ENCODE results near the gene MDK.
"Not testable (repeated sequence)": the region's sequence is repeated elsewhere in the genome, so short reads cannot be mapped to it uniquely, and the experiment has no call there.

MDK gene

DNA sequence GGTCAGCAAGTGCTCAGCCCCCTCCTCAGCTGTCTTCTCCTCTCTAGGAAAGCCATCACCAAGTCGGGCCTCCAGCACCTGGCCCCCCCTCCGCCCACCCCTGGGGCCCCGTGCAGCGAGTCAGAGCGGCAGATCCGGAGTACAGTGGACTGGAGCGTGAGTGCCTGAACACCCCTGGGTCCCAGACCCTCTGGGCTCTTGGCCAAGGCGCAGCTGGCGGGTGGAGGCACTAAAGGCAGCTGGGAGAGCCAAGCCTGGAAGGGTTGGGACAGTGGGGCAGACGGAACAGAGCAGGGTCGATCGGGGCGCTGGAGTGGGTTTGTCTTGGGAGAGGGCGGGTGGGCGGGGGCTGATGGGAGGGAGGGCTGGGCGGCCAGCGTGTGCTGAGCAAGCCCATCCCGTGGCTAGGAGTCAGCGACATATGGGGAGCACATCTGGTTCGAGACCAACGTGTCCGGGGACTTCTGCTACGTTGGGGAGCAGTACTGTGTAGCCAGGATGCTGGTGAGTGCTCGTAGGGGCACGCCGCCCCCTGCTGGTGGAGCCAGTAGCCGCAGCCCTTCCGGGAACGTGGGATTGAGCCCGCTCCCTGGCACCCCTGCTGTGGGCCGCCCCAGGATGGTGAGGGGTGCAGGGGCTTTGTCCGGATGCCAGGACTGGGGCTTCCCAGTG, 14.1 kb upstream of the MDK start:
- no peak for DNase-seq (ENCODE audit: low read depth, low spot score)

DNA sequence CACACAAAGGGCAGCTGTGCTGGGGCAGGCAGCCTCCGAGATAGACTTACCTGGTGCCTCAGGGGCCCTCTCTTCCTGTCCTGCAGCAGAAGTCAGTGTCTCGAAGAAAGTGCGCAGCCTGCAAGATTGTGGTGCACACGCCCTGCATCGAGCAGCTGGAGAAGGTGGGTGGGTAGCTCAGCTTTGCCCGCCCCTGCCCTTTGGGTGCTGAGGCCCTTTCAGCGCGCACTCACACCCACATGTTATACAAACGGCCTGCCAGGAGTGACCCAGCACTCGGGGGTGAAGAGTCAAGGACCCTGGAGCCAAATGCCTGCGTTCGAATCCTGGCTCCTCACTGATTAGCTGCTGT, 13.6 kb upstream of the MDK start:
- no peak for DNase-seq (ENCODE audit: low read depth, low spot score)

DNA sequence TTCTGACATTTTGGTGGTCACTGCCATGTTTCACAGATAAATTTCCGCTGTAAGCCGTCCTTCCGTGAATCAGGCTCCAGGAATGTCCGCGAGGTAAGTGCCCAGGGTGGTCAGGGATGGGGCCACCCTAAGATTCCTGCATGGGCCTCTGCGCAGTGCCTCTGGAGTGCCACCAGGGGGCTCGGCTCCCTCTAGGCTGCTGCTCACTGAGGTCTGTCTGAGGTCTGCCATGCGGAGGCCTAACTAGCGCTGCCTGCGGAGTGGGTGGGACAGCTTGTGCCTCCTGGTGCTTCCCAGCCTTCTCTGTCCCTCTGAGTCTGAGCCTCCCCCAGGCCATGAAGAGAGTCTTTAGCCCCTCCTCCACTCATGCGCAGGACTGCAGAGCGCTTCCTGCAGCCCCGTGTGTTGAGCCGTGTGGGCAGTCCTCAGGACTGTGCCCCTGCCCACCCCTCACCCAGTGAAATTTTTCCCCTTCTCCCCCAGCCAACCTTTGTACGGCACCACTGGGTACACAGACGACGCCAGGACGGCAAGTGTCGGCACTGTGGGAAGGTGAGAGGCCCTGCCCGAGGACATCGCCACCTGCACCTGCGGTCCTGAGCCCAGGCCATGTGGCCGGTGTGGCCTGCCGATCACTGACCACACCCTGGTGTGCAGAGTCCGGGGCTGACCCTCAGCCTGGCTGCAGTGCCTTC, 11.9 kb upstream of the MDK start:
- no peak for DNase-seq (ENCODE audit: low read depth, low spot score)

DNA sequence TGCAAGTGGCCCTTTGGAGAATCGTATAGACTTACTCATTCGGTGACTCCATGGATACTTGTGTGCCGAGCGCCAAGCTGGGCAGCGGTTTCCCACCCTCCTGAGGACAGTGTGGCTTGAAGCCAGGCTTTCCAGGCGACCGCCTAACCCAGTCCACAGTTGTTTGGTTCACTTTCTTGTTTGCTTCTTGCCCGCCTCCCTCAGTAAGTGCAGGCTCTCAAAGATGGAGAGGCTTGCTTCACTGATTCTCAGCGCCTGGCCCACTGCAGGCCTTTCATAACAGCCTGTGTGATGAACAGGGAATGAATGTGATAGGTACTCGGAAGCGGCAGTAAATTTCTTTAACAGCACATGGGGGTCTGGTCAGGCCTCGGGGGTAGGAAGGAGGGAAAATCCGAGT, 11.2 kb upstream of the MDK start:
- no peak for DNase-seq (ENCODE audit: low read depth, low spot score)

DNA sequence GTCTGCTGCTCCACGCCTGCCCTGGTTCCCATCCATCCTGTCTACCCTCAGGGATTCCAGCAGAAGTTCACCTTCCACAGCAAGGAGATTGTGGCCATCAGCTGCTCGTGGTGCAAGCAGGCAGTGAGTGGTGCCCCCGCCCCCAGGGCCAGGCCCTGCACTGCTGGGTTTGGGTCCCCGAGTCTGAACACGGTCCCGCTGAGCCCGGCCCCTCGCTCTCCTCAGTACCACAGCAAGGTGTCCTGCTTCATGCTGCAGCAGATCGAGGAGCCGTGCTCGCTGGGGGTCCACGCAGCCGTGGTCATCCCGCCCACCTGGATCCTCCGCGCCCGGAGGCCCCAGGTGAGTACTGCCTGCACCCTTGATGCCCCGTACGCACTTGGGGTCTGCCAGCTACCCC, 10.2 kb upstream of the MDK start:
- not testable (repeated sequence) for DNase-seq (ENCODE audit: low read depth, low spot score)

DNA sequence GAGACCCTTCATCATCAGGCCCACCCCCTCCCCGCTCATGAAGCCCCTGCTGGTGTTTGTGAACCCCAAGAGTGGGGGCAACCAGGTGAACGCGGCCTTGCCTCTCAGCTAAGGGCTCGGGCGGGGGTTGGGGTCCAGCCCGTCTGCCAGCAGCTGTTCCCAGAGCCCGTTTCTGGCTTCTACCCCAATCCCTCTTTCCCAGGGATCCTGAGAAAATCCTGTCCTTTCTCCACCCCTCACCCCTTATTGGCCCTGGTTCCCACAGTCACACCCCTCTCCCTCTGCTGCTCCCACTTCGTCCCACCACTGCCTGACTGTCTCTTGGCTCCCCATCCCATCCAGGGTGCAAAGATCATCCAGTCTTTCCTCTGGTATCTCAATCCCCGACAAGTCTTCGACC, 9.4 kb upstream of the MDK start:
- no peak for DNase-seq (ENCODE audit: low read depth, low spot score)

DNA sequence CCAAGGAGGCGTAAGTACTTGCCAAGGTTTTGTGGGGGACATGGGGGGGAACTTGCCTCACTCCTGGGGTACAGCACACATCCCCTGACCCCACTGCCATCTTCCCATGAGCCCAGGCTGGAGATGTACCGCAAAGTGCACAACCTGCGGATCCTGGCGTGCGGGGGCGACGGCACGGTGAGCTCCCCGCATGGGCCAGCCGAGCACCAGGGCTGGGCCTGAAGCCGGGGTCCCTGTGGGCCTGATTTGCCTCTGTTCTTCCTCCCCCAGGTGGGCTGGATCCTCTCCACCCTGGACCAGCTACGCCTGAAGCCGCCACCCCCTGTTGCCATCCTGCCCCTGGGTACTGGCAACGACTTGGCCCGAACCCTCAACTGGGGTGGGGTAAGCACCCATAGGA, 9.0 kb upstream of the MDK start:
- DNase-seq (ENCODE audit: low read depth, low spot score): not testable (repeated sequence)

DNA sequence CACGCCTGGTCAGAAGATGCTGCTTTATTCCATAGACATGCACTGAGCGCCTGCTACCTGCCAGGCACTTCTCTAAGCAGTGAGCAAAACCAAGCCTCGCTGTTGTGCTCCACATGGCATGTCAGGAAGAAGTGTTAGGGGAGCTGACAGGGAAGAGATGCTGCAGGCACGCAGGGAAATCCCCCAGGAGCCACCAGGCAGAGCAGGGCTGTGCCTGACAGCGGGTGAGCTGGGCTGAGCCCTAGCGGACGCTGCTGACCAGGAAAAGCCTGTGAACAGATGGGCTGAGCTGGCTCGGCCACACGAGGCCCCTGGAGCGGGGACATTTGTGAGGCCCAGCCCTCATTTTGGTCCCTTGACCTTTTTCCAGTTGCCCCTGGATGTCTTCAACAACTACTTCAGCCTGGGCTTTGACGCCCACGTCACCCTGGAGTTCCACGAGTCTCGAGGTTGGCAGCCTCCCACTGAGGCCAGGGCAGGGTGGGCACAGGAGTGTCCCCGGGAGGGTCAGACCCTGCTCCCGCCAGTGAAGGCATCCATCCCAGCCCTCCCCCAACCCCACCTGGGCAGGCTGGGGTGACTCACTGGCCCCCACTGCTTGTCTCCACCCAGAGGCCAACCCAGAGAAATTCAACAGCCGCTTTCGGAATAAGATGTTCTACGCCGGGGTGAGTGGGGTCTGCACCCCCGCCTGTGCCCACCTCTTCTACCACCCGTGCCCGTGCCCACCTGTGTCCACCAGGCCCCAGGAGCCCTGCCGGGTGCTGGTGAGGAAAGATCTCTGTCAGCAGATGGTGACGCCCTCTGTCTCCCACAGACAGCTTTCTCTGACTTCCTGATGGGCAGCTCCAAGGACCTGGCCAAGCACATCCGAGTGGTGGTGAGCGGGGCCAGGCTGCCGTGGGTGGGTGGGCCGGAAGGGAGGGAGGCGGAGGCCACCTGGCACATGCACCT, 7.4 kb upstream of the MDK start:
- no peak for DNase-seq (ENCODE audit: low read depth, low spot score)

DNA sequence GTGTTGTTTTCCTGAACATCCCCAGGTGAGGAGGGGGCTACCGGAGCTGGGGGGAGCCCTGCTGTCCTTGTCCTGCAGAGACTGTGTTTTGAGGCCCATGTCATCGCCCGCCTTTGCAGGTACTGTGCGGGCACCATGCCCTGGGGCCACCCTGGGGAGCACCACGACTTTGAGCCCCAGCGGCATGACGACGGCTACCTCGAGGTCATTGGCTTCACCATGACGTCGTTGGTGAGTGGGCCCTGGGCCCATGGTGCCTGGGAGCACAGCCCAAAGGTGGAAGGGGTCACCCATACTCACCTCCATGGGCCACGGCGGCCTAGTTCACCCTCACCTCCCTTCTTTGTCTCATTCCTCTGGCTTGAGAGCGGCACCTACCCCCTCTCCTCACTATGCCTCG, 6.7 kb upstream of the MDK start:
- no peak for DNase-seq (ENCODE audit: low read depth, low spot score)

DNA sequence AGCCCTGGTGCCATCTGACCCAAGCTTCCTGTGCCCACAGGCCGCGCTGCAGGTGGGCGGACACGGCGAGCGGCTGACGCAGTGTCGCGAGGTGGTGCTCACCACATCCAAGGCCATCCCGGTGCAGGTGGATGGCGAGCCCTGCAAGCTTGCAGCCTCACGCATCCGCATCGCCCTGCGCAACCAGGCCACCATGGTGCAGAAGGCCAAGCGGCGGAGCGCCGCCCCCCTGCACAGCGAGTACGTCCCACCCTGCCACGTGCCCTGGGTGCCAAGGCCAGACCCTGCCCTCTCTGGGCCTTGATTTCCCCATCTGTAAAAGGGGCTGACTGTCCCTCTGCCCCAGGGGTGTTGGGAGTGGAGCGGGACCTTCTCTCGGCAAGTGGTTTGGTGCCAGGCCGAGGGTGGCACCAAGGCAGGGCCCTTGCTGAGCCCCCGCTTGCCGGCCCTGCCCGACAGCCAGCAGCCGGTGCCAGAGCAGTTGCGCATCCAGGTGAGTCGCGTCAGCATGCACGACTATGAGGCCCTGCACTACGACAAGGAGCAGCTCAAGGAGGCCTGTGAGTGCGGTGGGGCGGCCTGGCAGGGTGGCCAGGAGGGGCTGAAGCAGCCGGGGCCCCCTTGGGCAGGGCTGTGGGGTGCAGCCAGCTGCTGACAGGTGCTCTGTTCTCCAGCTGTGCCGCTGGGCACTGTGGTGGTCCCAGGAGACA, 5.9 kb upstream of the MDK start:
- no peak for DNase-seq (ENCODE audit: low read depth, low spot score)

DNA sequence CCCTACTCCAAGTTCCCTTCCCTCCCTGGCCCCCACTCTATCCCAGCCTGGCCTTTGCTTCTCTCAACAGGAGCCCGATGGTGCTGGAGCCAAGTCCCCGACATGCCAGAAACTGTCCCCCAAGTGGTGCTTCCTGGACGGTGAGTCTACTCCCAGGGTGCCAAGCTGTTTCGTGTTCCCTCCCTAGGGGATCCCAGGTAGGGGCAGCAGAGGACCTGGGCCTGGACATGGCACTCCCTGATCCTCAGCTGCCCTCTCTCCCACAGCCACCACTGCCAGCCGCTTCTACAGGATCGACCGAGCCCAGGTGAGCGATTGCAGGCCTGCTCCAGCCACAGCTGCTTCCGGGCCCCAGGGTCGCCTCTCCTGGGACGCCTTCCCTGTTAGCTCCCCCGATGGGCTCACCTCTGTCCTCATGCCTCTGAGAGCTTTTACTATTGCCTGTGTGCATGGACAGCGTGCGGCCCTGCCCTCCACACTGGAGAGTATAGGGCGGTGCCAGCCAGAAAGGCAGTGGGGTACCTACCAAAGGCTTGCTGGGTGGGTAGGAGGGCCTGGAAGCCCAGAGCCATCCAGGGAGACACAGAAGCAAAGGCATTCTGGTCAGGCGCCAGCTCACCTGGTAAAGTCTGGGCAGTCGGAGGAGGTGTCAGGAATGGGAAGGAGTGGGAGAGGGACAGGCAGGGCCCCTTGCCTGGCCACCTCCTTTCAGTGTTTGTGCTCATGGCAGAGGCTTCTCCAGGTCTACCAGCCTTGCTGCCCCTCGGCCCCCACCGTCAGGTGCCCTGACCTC, 5.0 kb upstream of the MDK start:
- no peak for DNase-seq (ENCODE audit: low read depth, low spot score)

DNA sequence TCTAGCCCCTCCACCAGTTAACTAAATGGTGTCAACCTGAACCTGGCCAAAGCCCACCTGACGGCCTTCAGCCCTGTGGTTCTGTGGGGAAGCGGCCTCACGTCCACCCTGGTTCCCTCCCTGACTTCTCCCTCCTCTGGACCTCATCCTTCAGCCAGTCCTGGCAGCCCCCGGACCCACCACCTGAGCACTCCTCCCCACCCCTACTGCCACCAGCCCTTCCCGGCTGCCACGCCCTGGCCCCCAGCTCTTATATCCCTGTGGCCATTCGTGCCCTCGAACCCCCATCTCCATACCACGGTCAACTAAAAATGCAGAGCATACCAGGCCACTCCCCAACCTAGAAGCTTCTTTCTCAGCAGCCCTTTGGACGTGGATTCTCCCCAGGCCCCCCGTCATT, 4.2 kb upstream of the MDK start:
- no peak for DNase-seq (ENCODE audit: low read depth, low spot score)

DNA sequence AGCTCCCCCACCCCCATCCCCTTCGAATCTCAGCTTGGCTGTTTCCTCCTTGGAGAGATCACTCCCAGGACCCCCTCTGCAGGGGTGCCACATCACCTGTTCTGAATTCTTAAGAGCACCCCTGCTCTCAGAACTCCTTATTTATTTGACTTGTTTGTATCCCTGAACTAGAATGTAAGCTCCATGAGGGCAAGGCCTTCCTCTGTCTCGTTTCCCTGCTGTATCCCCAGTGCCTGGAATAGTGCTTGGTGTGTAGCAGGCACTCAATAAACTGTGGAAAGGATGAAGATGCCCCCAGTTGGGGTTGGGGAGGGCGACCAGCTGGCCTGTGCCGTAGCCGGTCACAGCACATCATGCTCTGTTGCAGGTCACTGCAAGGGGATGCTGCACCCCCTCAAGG, 3.6 kb upstream of the MDK start:
- no peak for DNase-seq (ENCODE audit: low read depth, low spot score)

DNA sequence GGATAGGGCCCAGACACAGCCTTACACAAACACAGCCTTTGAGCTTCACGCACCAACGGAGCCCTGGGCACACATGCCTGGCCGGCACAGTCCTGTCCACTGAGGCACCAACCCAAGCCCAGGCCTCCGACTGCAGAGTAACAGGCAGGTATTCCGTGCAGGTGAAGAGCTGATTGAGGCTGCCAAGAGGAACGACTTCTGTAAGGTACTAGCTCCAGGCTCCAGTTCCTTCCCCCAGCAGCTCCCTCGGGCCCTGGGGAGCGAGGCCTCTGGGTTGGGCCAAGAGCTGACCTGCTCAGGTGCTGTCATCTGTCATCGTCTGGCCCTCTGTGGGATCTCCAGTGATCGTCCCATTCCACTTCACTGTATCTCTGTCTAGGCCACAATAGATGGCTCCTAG, 3.2 kb upstream of the MDK start:
- no peak for DNase-seq (ENCODE audit: low read depth, low spot score)

DNA sequence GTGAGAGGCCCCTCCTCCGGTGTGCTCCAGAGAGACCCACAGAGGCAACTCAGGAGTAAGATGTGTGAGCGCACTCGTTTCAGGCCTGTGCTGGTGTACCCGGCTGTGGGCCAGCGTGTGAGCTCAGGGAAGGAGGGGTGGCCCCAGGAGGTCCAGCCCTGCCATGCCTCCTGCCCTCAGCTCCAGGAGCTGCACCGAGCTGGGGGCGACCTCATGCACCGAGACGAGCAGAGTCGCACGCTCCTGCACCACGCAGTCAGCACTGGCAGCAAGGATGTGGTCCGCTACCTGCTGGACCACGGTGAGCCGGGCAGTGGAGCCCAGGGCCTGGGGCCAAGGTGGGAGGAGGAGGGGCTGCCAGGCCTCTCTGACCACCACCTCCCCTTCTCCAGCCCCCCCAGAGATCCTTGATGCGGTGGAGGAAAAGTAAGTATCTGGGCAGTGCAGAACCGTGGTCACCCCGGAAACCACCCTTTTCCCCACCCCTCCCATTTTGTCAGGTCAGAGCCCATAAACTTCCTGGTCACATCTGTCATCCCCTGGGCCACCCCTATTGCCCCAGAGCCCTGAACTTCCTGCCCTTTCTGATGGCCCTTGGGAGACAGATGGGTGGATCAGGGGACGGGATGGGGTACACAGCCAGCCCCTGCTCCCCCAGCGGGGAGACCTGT, 2.5 kb upstream of the MDK start:
- DNase-seq (ENCODE audit: low read depth, low spot score): no peak

DNA sequence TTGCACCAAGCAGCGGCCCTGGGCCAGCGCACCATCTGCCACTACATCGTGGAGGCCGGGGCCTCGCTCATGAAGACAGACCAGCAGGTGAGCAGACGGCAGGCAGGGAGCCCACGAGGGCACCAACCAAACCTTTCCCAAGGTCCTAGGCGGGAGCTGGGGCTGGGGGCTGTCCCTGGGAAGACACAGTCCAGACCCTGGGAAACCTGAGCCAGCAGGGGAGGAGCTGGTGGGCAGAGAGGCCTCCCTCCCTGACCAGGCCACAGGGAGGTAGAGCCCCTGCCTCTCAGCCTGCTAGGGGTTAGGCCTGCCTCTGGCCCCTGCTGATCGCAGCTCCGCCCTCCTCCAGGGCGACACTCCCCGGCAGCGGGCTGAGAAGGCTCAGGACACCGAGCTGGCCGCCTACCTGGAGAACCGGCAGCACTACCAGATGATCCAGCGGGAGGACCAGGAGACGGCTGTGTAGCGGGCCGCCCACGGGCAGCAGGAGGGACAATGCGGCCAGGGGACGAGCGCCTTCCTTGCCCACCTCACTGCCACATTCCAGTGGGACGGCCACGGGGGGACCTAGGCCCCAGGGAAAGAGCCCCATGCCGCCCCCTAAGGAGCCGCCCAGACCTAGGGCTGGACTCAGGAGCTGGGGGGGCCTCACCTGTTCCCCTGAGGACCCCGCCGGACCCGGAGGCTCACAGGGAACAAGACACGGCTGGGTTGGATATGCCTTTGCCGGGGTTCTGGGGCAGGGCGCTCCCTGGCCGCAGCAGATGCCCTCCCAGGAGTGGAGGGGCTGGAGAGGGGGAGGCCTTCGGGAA, 1.8 kb upstream of the MDK start:
- DNase-seq (ENCODE audit: low read depth, low spot score): not testable (repeated sequence)

DNA sequence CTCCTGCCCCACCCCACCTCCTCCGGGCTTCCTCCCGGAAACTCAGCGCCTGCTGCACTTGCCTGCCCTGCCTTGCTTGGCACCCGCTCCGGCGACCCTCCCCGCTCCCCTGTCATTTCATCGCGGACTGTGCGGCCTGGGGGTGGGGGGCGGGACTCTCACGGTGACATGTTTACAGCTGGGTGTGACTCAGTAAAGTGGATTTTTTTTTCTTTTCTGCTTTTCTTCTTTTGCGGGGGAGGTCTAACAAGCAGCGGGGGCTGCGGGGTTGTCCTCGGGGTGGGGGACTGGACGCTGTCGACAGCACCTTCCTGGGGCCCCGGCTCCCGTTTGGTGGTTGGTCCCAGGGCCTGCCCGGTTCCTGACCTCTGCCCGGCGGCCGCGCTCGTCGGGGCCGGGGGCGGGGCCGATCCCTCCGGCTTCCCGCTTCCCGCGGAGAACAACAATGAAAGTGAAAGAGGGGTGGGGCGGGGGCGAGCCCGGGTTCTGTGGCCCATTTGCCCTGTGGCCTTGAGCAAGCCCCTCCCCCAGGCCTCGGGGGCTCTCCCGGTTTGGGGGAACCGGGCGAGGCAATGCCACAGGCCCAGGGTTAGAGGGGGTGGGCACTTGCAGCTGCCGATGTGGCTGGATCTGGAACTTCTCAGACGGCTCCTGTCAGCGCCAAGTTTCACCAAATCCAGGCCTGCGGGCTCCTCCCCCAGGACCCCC, 975 bp upstream of the MDK start:
- no peak for DNase-seq (ENCODE audit: low read depth, low spot score)

DNA sequence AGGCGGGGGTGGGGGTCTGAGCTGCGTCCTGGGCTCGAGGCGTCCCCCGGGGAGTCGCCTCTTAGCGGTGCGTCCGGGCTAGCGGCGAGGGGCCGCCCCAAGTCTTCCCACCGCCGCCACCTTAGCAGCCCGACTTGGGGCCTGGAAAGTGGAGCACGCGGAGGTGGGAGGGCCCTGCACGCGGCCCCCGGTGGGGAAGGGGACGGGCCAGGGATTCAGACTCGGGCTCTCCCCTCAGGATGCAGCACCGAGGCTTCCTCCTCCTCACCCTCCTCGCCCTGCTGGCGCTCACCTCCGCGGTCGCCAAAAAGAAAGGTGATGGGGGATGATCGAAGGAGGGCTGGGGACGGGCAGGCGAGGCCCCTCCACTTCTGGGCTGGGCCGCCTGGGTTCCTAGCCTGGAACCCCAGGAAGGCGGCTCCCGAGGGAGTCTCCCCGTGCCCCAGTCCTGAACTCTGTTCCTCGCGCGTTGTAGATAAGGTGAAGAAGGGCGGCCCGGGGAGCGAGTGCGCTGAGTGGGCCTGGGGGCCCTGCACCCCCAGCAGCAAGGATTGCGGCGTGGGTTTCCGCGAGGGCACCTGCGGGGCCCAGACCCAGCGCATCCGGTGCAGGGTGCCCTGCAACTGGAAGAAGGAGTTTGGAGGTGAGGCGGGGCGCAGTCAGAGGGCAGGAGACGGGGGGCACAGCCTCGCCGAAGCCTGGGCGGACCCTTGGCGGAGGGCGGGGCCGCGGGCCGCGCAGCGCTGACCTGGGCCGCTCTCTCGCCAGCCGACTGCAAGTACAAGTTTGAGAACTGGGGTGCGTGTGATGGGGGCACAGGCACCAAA, 563 bp downstream of the MDK start:
- no peak for DNase-seq (ENCODE audit: low read depth, low spot score)
